IMR-90 (cell line): ENCODE data around the gene CACNG6. TPM values are rescaled to one million over a fixed set of nuclear protein-coding genes. Genes with fewer than 3 reads are reported as not detected.

Source experiments
- ATAC-seq: fragments of 200-7000 bp; cut with Tn5 transposase; 2 replicates; pipeline ENCODE4 v1.9.1; 2020; ENCODE audit warnings: low read depth, mild to moderate bottlenecking, moderate library complexity
- BruUV-seq: library from RNA; stranded (reverse); fragments of 400-500 nt; replicated peaks from 2 replicates; lab custom pipeline; 2021; lab: Mats Ljungman, UMichigan
- CTCF ChIA-PET: fragments of 300-600 bp; formaldehyde crosslinking; extraction: SDS; loops from one replicate; lab custom pipeline; 2021; ENCODE audit warnings: antibody characterized with exemption; lab: Yijun Ruan, JAX
- POLR2A ChIA-PET: fragments of 300-600 bp; sonication (Branson Sonifier 250); formaldehyde crosslinking; loops from one replicate; lab custom pipeline; 2022; ENCODE audit warnings: antibody characterized with exemption; ENCODE audit not compliant: unreplicated experiment; lab: Charles Lee
- DNase-seq: peaks from one replicate; pipeline ENCODE4 v3.0.0; 2013
- H2AFZ ChIP-seq: replicated peaks from 2 replicates; pipeline ENCODE3; 2013; ENCODE audit warnings: low read length, mild to moderate bottlenecking; ENCODE audit not compliant: poor library complexity
- H2AK5ac ChIP-seq: 2 replicates; pipeline ENCODE4 v1.6.1; 2013; ENCODE audit warnings: low read depth, low read length, inconsistent platforms
- H2AK9ac ChIP-seq: replicated peaks from 2 replicates; pipeline ENCODE3; 2013; ENCODE audit warnings: mild to moderate bottlenecking, low read depth, low read length, moderate library complexity; ENCODE audit not compliant: poor library complexity
- H2BK120ac ChIP-seq: 2 replicates; pipeline ENCODE4 v1.6.1; 2013; ENCODE audit warnings: low read depth, low read length, inconsistent platforms
- H2BK15ac ChIP-seq: 3 replicates; pipeline ENCODE4 v1.6.1; 2013; ENCODE audit warnings: low read depth, low read length, inconsistent platforms
- H2BK20ac ChIP-seq: 2 replicates; pipeline ENCODE4 v1.6.1; 2013; ENCODE audit warnings: low read depth, mild to moderate bottlenecking, inconsistent platforms, low read length, moderate library complexity
- H2BK5ac ChIP-seq: 2 replicates; pipeline ENCODE4 v1.6.1; 2013; ENCODE audit warnings: mild to moderate bottlenecking, low read depth, low read length, inconsistent platforms; ENCODE audit not compliant: poor library complexity, severe bottlenecking
- H3K14ac ChIP-seq: replicated peaks from 2 replicates; pipeline ENCODE4 v1.6.1; 2013; ENCODE audit warnings: low read depth, low read length, inconsistent platforms
- H3K18ac ChIP-seq: 2 replicates; pipeline ENCODE4 v1.6.1; 2013; ENCODE audit warnings: low read depth, low read length, control low read depth
- H3K23ac ChIP-seq: 2 replicates; pipeline ENCODE4 v1.6.1; 2013; ENCODE audit warnings: low read depth, low read length, inconsistent platforms
- H3K27ac ChIP-seq: 2 replicates; pipeline ENCODE4 v1.5.1; 2013; ENCODE audit warnings: mild to moderate bottlenecking, control low read depth, low read length; ENCODE audit not compliant: insufficient read depth
- H3K27me3 ChIP-seq: 2 replicates; pipeline ENCODE4 v1.6.1; 2013; ENCODE audit warnings: low read length; ENCODE audit not compliant: control insufficient read depth, insufficient read depth
- H3K36me3 ChIP-seq: 2 replicates; pipeline ENCODE4 v1.6.1; 2013; ENCODE audit warnings: low read length, mixed read lengths; ENCODE audit not compliant: control insufficient read depth, insufficient read depth
- H3K4ac ChIP-seq: 2 replicates; pipeline ENCODE4 v1.6.1; 2013; ENCODE audit warnings: low read depth, low read length, inconsistent platforms
- H3K4me1 ChIP-seq: 2 replicates; pipeline ENCODE4 v1.6.1; 2013; ENCODE audit warnings: low read length, mixed read lengths; ENCODE audit not compliant: control insufficient read depth, insufficient read depth
- H3K4me2 ChIP-seq: 2 replicates; pipeline ENCODE4 v1.6.1; 2013; ENCODE audit warnings: low read depth, mild to moderate bottlenecking, control low read depth, low read length, moderate library complexity
- H3K4me3 ChIP-seq: 2 replicates; pipeline ENCODE4 v1.5.1; 2013; ENCODE audit warnings: low read depth, mild to moderate bottlenecking, control low read depth, low read length, moderate library complexity; ENCODE audit not compliant: insufficient read depth
- H3K56ac ChIP-seq: 2 replicates; pipeline ENCODE4 v1.6.1; 2013; ENCODE audit warnings: low read length, inconsistent platforms; ENCODE audit not compliant: insufficient read depth; ENCODE audit errors: extremely low read depth
- H3K79me1 ChIP-seq, 2 experiments: 2 replicates each; pipeline ENCODE4 v1.6.1; 2013; ENCODE audit warnings: low read length in 2 of 2, inconsistent platforms in 1 of 2, low read depth in 1 of 2
- H3K9ac ChIP-seq: 2 replicates; pipeline ENCODE4 v1.6.1; 2013; ENCODE audit warnings: low read depth, low read length, control low read depth
- H3K9me1 ChIP-seq: 2 replicates; pipeline ENCODE4 v1.6.1; 2013; ENCODE audit warnings: low read length, inconsistent platforms; ENCODE audit not compliant: insufficient read depth
- H3K9me3 ChIP-seq: 2 replicates; pipeline ENCODE4 v1.6.1; 2013; ENCODE audit warnings: low read length; ENCODE audit not compliant: control insufficient read depth, insufficient read depth
- H4K20me1 ChIP-seq: 2 replicates; pipeline ENCODE4 v1.6.1; 2013; ENCODE audit warnings: low read length, inconsistent platforms; ENCODE audit not compliant: insufficient read depth
- H4K5ac ChIP-seq: 2 replicates; pipeline ENCODE4 v1.6.1; 2013; ENCODE audit warnings: mild to moderate bottlenecking, low read depth, low read length, control low read depth
- H4K8ac ChIP-seq, 2 experiments: 2 replicates each; pipeline ENCODE4 v1.6.1; 2013; ENCODE audit warnings: low read depth in 2 of 2, low read length in 2 of 2, control low read depth in 1 of 2, inconsistent platforms in 1 of 2
- H4K91ac ChIP-seq: 2 replicates; pipeline ENCODE4 v1.6.1; 2013; ENCODE audit warnings: low read depth, low read length, inconsistent platforms; ENCODE audit not compliant: insufficient read depth
- BHLHE40 ChIP-seq: fragments of 150-350 bp; IDR thresholded peaks from 2 replicates; pipeline ENCODE4 v1.6.1; 2016; ENCODE audit warnings: mild to moderate bottlenecking, low read depth, low read length
- CEBPB ChIP-seq: IDR thresholded peaks from 2 replicates; pipeline ENCODE4 v1.6.1; 2012; ENCODE audit warnings: low read depth, low read length, improper control_type of control experiment
- CHD1 ChIP-seq: IDR thresholded peaks from 2 replicates; pipeline ENCODE4 v1.6.1; 2012; ENCODE audit warnings: low read depth, low read length, improper control_type of control experiment
- ELK1 ChIP-seq: fragments of 150-350 bp; IDR thresholded peaks from 2 replicates; pipeline ENCODE4 v1.6.1; 2016; ENCODE audit warnings: low read depth, mild to moderate bottlenecking, low read length, moderate library complexity, borderline replicate concordance
- FOS ChIP-seq: fragments of 150-350 bp; IDR thresholded peaks from 2 replicates; pipeline ENCODE4 v1.6.1; 2016; ENCODE audit warnings: low read depth, low read length
- MAZ ChIP-seq: IDR thresholded peaks from 2 replicates; pipeline ENCODE4 v1.6.1; 2012; ENCODE audit warnings: low read depth, mild to moderate bottlenecking, low read length, improper control_type of control experiment, moderate library complexity, borderline replicate concordance
- MXI1 ChIP-seq: IDR thresholded peaks from 2 replicates; pipeline ENCODE4 v1.6.1; 2012; ENCODE audit warnings: low read depth, mild to moderate bottlenecking, low read length, moderate library complexity, borderline replicate concordance
- NFE2L2 ChIP-seq: fragments of 150-350 bp; IDR thresholded peaks from 2 replicates; pipeline ENCODE4 v1.6.1; 2016; ENCODE audit warnings: low read depth, mild to moderate bottlenecking, low read length
- POLR2A ChIP-seq: IDR thresholded peaks from 2 replicates; pipeline ENCODE4 v1.6.1; 2012; ENCODE audit warnings: mild to moderate bottlenecking, low read depth, low read length
- RAD21 ChIP-seq: IDR thresholded peaks from 2 replicates; pipeline ENCODE4 v1.6.1; 2012; ENCODE audit warnings: low read length, improper control_type of control experiment
- RCOR1 ChIP-seq: IDR thresholded peaks from 2 replicates; pipeline ENCODE4 v1.6.1; 2012; ENCODE audit warnings: mild to moderate bottlenecking, low read length, improper control_type of control experiment; ENCODE audit not compliant: insufficient replicate concordance
- RFX5 ChIP-seq: IDR thresholded peaks from 2 replicates; pipeline ENCODE4 v1.8.0; 2012; ENCODE audit warnings: low read depth, mild to moderate bottlenecking, low read length, moderate library complexity
- SMC3 ChIP-seq: fragments of 150-350 bp; IDR thresholded peaks from 2 replicates; pipeline ENCODE4 v1.6.1; 2016; ENCODE audit warnings: low read depth, mild to moderate bottlenecking, antibody characterized with exemption, low read length, moderate library complexity
- WGBS, 2 experiments: methylation state at CpG; one replicate each; pipeline versions ENCODE4 v1.1.5 to v1.1.7; 2013; ENCODE audit warnings: missing lambda C conversion rate in 2 of 2; ENCODE audit not compliant: insufficient read length in 1 of 2; ENCODE audit errors: extremely low coverage in 2 of 2; 5-methylcytosine and 5-hydroxymethylcytosine counted together
- dilution Hi-C: fragments of 300-500 bp; cut with HindIII; formaldehyde crosslinking; loops from one replicate; pipeline ENCODE4 v1.14.3; 2018; ENCODE audit warnings: low sequenced_read_pairs; ENCODE audit not compliant: unreplicated experiment
- in situ Hi-C: fragments of 300-500 bp; cut with MboI; formaldehyde crosslinking; loops from 3 replicates; pipeline ENCODE4 v1.14.3; 2019; ENCODE audit warnings: low sequenced_read_pairs, inconsistent platforms, mixed read lengths
- intact Hi-C: fragments of 100-400 bp; cut with micrococcal nuclease; formaldehyde crosslinking; loops from 2 replicates; pipeline ENCODE4 v1.10.0; 2022
- polyA plus RNA-seq, 3 experiments: library from polyadenylated mRNA; depleted of rRNA; stranded (reverse); fragments of >200 nt; gene quantifications; 2 replicates each; pipeline ENCODE4 v1.2.3, GENCODE V29; 2012; ENCODE audit warnings: low replicate concordance in 1 of 3
- total RNA-seq: library from RNA; depleted of rRNA; stranded (reverse); fragments of >200 nt; gene quantifications from 2 replicates; pipeline ENCODE4 v1.2.3, GENCODE V29; 2012
- TF ChIP-seq, protein P1 (sequence below): fragments of 150-350 bp; IDR thresholded peaks from 2 replicates; pipeline ENCODE4 v1.6.1; 2017; ENCODE audit warnings: mild to moderate bottlenecking, antibody characterized with exemption, low read length, low read depth

Gene CACNG6
- total and polyA plus RNA-seq, 2 of the 4 experiments (the other 2 are of a cell fraction): not detected

- no peak overlapping the region for H2BK5ac ChIP-seq
- no peaks in the 10 kb centered on the region for H3K9me1 ChIP-seq
- H3K79me1 ChIP-seq: no peaks in the 10 kb centered on the region
- H3K14ac ChIP-seq: no peak overlapping the region
- no peak overlapping the region for H4K5ac ChIP-seq
- no peak overlapping the region for H2AK9ac ChIP-seq
- H3K23ac ChIP-seq: no peak overlapping the region
- no peak for DNase-seq
- no peak overlapping the region for H3K56ac ChIP-seq
- no peak overlapping the region for H4K91ac ChIP-seq
- dilution Hi-C loops: no loop called here
- no peak overlapping the region for H3K27ac ChIP-seq
- TF ChIP-seq BHLHE40 (no peak), RFX5 (no peak), NFE2L2 (no peak), ELK1 (no peak), MAZ (no peak), POLR2A (no peak), CEBPB (no peak), FOS (no peak), RCOR1 (no peak), RAD21 (no peak), SMC3 (no peak), MXI1 (no peak), CHD1 (no peak)
- TF ChIP-seq, protein P1, sequence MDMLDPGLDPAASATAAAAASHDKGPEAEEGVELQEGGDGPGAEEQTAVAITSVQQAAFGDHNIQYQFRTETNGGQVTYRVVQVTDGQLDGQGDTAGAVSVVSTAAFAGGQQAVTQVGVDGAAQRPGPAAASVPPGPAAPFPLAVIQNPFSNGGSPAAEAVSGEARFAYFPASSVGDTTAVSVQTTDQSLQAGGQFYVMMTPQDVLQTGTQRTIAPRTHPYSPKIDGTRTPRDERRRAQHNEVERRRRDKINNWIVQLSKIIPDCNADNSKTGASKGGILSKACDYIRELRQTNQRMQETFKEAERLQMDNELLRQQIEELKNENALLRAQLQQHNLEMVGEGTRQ: no peak
- no peak for ATAC-seq
- H2BK15ac ChIP-seq: no peak overlapping the region
- intact Hi-C loops: no loop called here
- H2AK5ac ChIP-seq: no peak overlapping the region
- no peak overlapping the region for H2AFZ ChIP-seq
- POLR2A ChIA-PET: no interaction called here
- no peak overlapping the region for H3K9ac ChIP-seq
- no peak overlapping the region for H2BK120ac ChIP-seq
- H3K4ac ChIP-seq: no peak overlapping the region
- H3K4me3 ChIP-seq: no peak overlapping the region
- WGBS, 2 experiments: 80% methylated on average over 1 of the region's 10 CpGs; no CpG with 5 or more reads in 1 of the 2 experiments
- H3K18ac ChIP-seq: no peak overlapping the region
- peaks cover 5% of the 10 kb centered on the region for H3K27me3 ChIP-seq
- H3K36me3 ChIP-seq: no peaks in the 10 kb centered on the region
- no peak overlapping the region for H4K8ac ChIP-seq
- no peaks in the 10 kb centered on the region for H3K4me1 ChIP-seq
- no peak overlapping the region for H2BK20ac ChIP-seq
- H3K4me2 ChIP-seq: no peak overlapping the region
- CTCF ChIA-PET: interaction anchor here (0.5 kb wide), 1 partner anchor 128 kb away, joined by 3 read pairs; no protein-coding TSS in a partner anchor
- in situ Hi-C loops: no loop called here
- no TSS peak for BruUV-seq
- no peaks in the 10 kb centered on the region for H3K9me3 ChIP-seq
- H4K20me1 ChIP-seq: no peaks in the 10 kb centered on the region
Measured at GRCh38 chr19:53971673-53972072, 19.8 kb upstream of the CACNG6 start.
